KMS-11 (cell line): ENCODE measurements around the gene SHPK.

Source experiments
- H2AFZ ChIP-seq: fragments of 200-600 bp; sonication (generic); 2 replicates; pipeline ENCODE4 v1.6.1; 2016; ENCODE audit warnings: antibody characterized with exemption, mixed run types, low read depth
- H3K27ac ChIP-seq: fragments of 200-600 bp; sonication (generic); 2 replicates; pipeline ENCODE4 v1.6.1; 2016; ENCODE audit warnings: mild to moderate bottlenecking, mixed run types
- H3K27me3 ChIP-seq: fragments of 200-600 bp; sonication (generic); 2 replicates; pipeline ENCODE4 v1.6.1; 2017; ENCODE audit warnings: mild to moderate bottlenecking, low read depth, mixed run types, moderate library complexity; ENCODE audit not compliant: insufficient read depth
- H3K36me3 ChIP-seq: fragments of 200-600 bp; sonication (generic); 2 replicates; pipeline ENCODE4 v1.6.1; 2017; ENCODE audit warnings: mild to moderate bottlenecking, mixed run types; ENCODE audit not compliant: insufficient read depth
- H3K4me1 ChIP-seq: fragments of 200-600 bp; sonication (generic); 2 replicates; pipeline ENCODE4 v1.6.1; 2016; ENCODE audit warnings: mild to moderate bottlenecking, low read depth, mixed run types; ENCODE audit not compliant: poor library complexity, severe bottlenecking
- H3K4me2 ChIP-seq: fragments of 200-600 bp; sonication (generic); 2 replicates; pipeline ENCODE4 v1.7.0; 2016; ENCODE audit warnings: mild to moderate bottlenecking, mixed run types
- H3K4me3 ChIP-seq: fragments of 200-600 bp; sonication (generic); IDR thresholded peaks from 2 replicates; pipeline ENCODE4 v1.6.1; 2017; ENCODE audit warnings: low read depth, low read length, mixed read lengths; ENCODE audit not compliant: insufficient read depth
- H3K79me2 ChIP-seq: fragments of 200-600 bp; sonication (generic); 2 replicates; pipeline ENCODE4 v1.6.1; 2016; ENCODE audit warnings: low read depth, mixed run types; ENCODE audit not compliant: insufficient read depth
- H3K9ac ChIP-seq: fragments of 200-600 bp; sonication (generic); 2 replicates; pipeline ENCODE4 v1.6.1; 2016; ENCODE audit warnings: mild to moderate bottlenecking, mixed run types
- H4K20me1 ChIP-seq: fragments of 200-600 bp; sonication (generic); 2 replicates; pipeline ENCODE4 v1.6.1; 2016; ENCODE audit warnings: mild to moderate bottlenecking, mixed run types; ENCODE audit not compliant: insufficient read depth
- CTCF ChIP-seq: fragments of 200-600 bp; sonication (generic); conservative IDR thresholded peaks from 2 replicates; pipeline ENCODE4 v1.6.1; 2017; ENCODE audit warnings: low read depth, mild to moderate bottlenecking, antibody characterized with exemption, low read length, moderate library complexity, mixed read lengths

The SHPK gene

DNA sequence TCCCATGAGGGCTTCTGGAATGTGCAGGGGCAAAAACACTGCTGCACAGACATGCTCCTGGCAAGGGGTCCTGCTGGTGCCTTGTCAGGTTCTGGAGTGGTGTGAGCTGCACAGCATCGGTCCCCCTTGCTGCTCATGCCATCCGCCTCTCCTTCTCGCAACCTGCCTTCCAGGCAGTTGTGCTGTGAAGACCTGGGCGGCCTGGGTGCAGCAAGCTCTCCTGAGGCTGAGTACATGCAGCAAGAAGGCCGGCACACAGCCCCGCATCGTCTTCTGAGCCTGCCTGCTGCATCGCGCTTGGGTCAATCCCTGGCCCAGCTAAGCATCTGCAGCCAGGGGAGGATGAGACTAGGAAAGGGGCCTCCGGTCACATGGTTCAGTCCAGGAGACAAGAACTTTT is 26.4 kb downstream of the SHPK start:
- H3K4me1 ChIP-seq: no peaks in the 10 kb centered on the region
- H2AFZ ChIP-seq: no peak overlapping the region
- H3K4me3 ChIP-seq: no peak overlapping the region
- no peaks in the 10 kb centered on the region for H3K36me3 ChIP-seq
- H3K27ac ChIP-seq: no peak overlapping the region
- no peak for TF ChIP-seq CTCF
- H4K20me1 ChIP-seq: no peaks in the 10 kb centered on the region
- H3K4me2 ChIP-seq: no peak overlapping the region
- H3K9ac ChIP-seq: no peak overlapping the region
- no peaks in the 10 kb centered on the region for H3K79me2 ChIP-seq
- H3K27me3 ChIP-seq: no peaks in the 10 kb centered on the region

GRCh38 chr17:3603870-3604259 is 32.2 kb downstream of the SHPK start:
- Histone ChIP-seq H3K36me3 (no peaks in the 10 kb centered on the region), H2AFZ (no peak overlapping the region), H3K4me1 (no peaks in the 10 kb centered on the region), H3K4me3 (no peak overlapping the region), H3K9ac (no peak overlapping the region), H3K79me2 (no peaks in the 10 kb centered on the region), H3K4me2 (no peak overlapping the region), H3K27ac (no peak overlapping the region), H4K20me1 (no peaks in the 10 kb centered on the region), H3K27me3 (no peaks in the 10 kb centered on the region)
- no peak for TF ChIP-seq CTCF

DNA sequence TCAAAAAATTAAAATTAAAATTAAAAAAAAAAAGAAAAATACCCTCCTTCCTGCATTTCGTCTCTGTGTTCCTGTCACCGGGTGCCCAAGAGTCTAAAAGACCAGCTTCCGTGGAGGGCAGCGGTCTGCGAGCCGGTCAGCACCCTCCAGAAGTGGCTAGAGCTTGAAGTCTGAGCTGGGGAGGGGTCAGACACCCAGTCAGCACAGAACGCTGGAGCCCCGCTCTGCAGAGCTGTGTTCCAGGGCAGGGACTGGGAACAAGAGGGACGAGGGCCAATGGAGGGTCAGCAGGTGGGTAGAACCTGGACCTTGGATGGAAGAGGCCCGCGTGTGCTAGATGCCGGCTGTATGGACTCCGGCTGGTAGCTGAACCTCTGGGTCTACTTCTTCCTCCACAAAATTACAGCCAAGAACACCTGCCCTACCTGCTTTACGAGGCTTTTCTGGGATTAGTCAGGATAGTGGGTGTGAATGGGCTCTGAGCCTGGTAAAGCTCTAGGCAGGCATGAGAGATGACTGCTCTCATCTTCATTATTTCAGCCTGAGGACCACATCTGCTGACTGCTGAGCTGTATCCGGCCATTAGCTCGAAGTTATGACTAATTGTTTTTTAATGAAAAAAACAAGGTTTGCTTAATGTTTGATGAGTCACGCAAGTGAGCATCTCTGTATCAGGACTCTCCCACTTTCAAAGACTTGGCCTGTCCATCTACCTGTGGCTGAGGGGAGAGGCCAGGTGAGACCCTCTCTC is 32.8 kb downstream of the SHPK start:
- Histone ChIP-seq H4K20me1 (no peaks in the 10 kb centered on the region), H3K27ac (no peak overlapping the region), H3K4me3 (no peak overlapping the region), H3K36me3 (no peaks in the 10 kb centered on the region), H3K4me2 (no peak overlapping the region), H3K79me2 (no peaks in the 10 kb centered on the region), H3K4me1 (no peaks in the 10 kb centered on the region), H2AFZ (no peak overlapping the region), H3K9ac (no peak overlapping the region), H3K27me3 (no peaks in the 10 kb centered on the region)
- no peak for TF ChIP-seq CTCF

DNA sequence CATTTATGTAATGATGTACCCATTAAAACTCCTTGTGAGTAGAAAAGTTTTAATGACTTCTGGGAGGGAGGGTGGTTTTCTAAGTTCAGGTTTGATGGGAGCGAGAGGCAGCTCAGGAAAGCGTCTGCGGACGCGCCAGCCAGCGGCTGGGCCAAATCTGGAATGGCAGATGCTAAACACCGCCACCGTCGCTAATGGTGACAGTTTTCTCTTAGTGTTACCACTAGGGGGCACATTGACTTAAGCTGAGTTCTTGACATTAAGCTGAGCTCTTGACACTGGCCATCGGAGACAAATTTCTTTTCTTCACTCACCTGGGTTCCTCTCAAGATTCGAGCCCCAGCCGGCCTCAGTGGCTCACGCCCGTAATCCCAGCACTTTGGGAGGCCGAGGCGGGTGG is 33.6 kb downstream of the SHPK start:
- TF ChIP-seq CTCF: peak; percentile 44
- H3K36me3 ChIP-seq: no peaks in the 10 kb centered on the region
- no peaks in the 10 kb centered on the region for H3K4me1 ChIP-seq
- H3K27ac ChIP-seq: no peak overlapping the region
- no peak overlapping the region for H3K9ac ChIP-seq
- no peak overlapping the region for H2AFZ ChIP-seq
- H3K4me3 ChIP-seq: no peak overlapping the region
- no peaks in the 10 kb centered on the region for H3K27me3 ChIP-seq
- no peak overlapping the region for H3K4me2 ChIP-seq
- no peaks in the 10 kb centered on the region for H3K79me2 ChIP-seq
- H4K20me1 ChIP-seq: no peaks in the 10 kb centered on the region
